HepG2 (cell line): Measurements from ENCODE around the gene PDE3B.

Experiments used
- CBX2 ChIP-seq, 2 experiments: fragments of 200-600 bp in 1 of 2; sonication (generic); formaldehyde crosslinking in 1 of 2; IDR thresholded peaks; 2 replicates each; pipeline versions ENCODE4 v1.7.0 to v1.8.1; 2018 to 2022; ENCODE audit warnings: low read depth in 2 of 2, low read length in 1 of 2, mild to moderate bottlenecking in 1 of 2, missing genetic modification reagents in 1 of 2
- EP300 ChIP-seq, 3 experiments: sonication (generic) in 1 of 3; formaldehyde crosslinking in 1 of 3; IDR thresholded peaks; 2 replicates each; pipeline versions ENCODE4 v1.5.1 to v1.6.1; 2011 to 2020; ENCODE audit warnings: low read depth in 2 of 3, low read length in 2 of 3, borderline replicate concordance in 1 of 3, improper control_type of control experiment in 1 of 3, mild to moderate bottlenecking in 1 of 3, missing genetic modification reagents in 1 of 3, moderate library complexity in 1 of 3
- EZH2 ChIP-seq: conservative IDR thresholded peaks from 2 replicates; pipeline ENCODE4 v1.6.1; 2012; ENCODE audit warnings: mild to moderate bottlenecking, low read depth, low read length, moderate library complexity
- GABPA ChIP-seq, 2 experiments: IDR thresholded peaks; 2 replicates each; pipeline ENCODE4 v1.6.1; 2011 to 2016; ENCODE audit warnings: low read depth in 2 of 2, low read length in 1 of 2, missing biosample characterization in 1 of 2, missing genetic modification characterization in 1 of 2
- HDAC2 ChIP-seq: sonication (generic); formaldehyde crosslinking; IDR thresholded peaks from 2 replicates; pipeline ENCODE4 v1.4.0; 2020; ENCODE audit warnings: missing genetic modification reagents
- MYC ChIP-seq: sonication (generic); formaldehyde crosslinking; IDR thresholded peaks from 2 replicates; pipeline ENCODE4 v1.9.0; 2021; ENCODE audit warnings: missing genetic modification reagents, borderline replicate concordance
- PCBP2 ChIP-seq: fragments of 200-400 bp; formaldehyde crosslinking; optimal IDR thresholded peaks from 2 replicates; pipeline ENCODE3; 2018; ENCODE audit warnings: low read length, low read depth; ENCODE audit not compliant: poor library complexity, severe bottlenecking
- SETDB1 ChIP-seq: sonication (generic); formaldehyde crosslinking; IDR thresholded peaks from 2 replicates; pipeline ENCODE4 v1.5.1; 2020; ENCODE audit warnings: missing genetic modification reagents, mild to moderate bottlenecking, borderline replicate concordance
- SIN3A ChIP-seq: IDR thresholded peaks from 2 replicates; pipeline ENCODE4 v1.6.1; 2011; ENCODE audit warnings: low read depth, mild to moderate bottlenecking, control low read depth, low read length, borderline replicate concordance
- TGIF2 ChIP-seq: IDR thresholded peaks from 2 replicates; pipeline ENCODE4 v1.6.1; 2016; ENCODE audit warnings: control low read depth, missing compliant biosample characterization
- TP53 ChIP-seq: sonication (generic); formaldehyde crosslinking; conservative IDR thresholded peaks from 2 replicates; pipeline ENCODE4 v1.4.0; 2020; ENCODE audit warnings: missing genetic modification reagents
- ZBTB33 ChIP-seq: sonication (generic); formaldehyde crosslinking; IDR thresholded peaks from 2 replicates; pipeline ENCODE4 v1.4.0; 2020; ENCODE audit warnings: missing genetic modification reagents
- ZNF362 ChIP-seq: sonication (generic); formaldehyde crosslinking; IDR thresholded peaks from 2 replicates; pipeline ENCODE4 v1.4.0; 2020; ENCODE audit warnings: missing genetic modification reagents, mild to moderate bottlenecking, borderline replicate concordance

GRCh38 chr11:14891143-14892035, 247.8 kb downstream of the PDE3B start:
- TF ChIP-seq MYC (no peak), GABPA (IDR thresholded peaks at IDR 0.05; ENCODE audit: low read depth, low read length) (no peak), GABPA (CRISPR knock-in tag; IDR thresholded peaks at IDR 0.05; ENCODE audit: low read depth) (no peak), SIN3A (no peak), ZNF362 (CRISPR knock-in tag) (no peak), SETDB1 (no peak), HDAC2 (CRISPR knock-in tag) (no peak), TGIF2 (no peak), EZH2 (no peak), CBX2 (IDR thresholded peaks at IDR 0.05; ENCODE audit: low read depth, low read length) (no peak), CBX2 (CRISPR knock-in tag; IDR thresholded peaks at IDR 0.05; ENCODE audit: low read depth) (no peak), PCBP2 (no peak), TP53 (CRISPR knock-in tag) (no peak), EP300 (IDR thresholded peaks at IDR 0.05; ENCODE audit: low read depth in 2 of 2, low read length in 2 of 2) (no peak), EP300 (CRISPR knock-in tag; IDR thresholded peaks at IDR 0.05; ENCODE audit: borderline replicate concordance) (no peak), ZBTB33 (CRISPR knock-in tag) (peak; percentile 67)
